Astrocyte of the cerebellum (primary cell): Measurements from ENCODE around the gene SLCO4A1.

Source experiments
- DNase-seq: peaks from one replicate; pipeline ENCODE4 v3.0.0-alpha.2; 2011; ENCODE audit warnings: low read depth
- H3K4me3 ChIP-seq: 2 replicates; pipeline ENCODE4 v1.5.1; 2011; ENCODE audit warnings: mild to moderate bottlenecking, low read depth, low read length, moderate library complexity
- CTCF ChIP-seq: IDR thresholded peaks from 2 replicates; pipeline ENCODE4 v1.5.1; 2012; ENCODE audit warnings: low read length, low read depth, moderate library complexity, mild to moderate bottlenecking; ENCODE audit errors: missing control alignments
- in situ Hi-C: cut with HindIII; loops from 2 replicates; pipeline ENCODE4 v1.10.0; 2017; ENCODE audit warnings: low sequenced_read_pairs

The SLCO4A1 gene

DNA sequence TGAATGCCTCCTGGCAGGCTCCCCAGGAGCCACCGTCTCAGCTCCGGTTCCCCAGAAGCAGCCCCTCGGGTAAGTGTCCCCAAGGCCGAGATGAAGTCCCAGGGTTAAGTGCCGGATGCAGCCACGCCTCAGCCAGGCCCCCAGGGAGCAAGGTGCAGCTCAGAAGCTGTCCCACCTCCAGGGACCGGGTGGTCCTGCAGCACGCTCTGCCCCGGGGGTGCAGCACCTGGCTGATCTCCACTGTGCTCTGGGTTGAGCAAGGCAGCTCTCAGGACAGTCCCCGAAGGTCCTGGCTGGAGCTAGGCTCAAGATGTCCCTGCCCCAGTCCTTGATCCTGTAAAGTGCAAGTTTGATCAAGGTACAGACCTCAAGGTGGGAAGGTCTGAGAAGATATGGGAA, 51.2 kb downstream of the SLCO4A1 start:
- in situ Hi-C loops: no loop called here
- no peak overlapping the region for H3K4me3 ChIP-seq
- no peak for DNase-seq
- no peak for TF ChIP-seq CTCF

- TF ChIP-seq CTCF: no peak
- H3K4me3 ChIP-seq: no peak overlapping the region
- no peak for DNase-seq
- in situ Hi-C loops: no loop called here
Measured at GRCh38 chr20:62694106-62694505, 51.8 kb downstream of the SLCO4A1 start.

DNA sequence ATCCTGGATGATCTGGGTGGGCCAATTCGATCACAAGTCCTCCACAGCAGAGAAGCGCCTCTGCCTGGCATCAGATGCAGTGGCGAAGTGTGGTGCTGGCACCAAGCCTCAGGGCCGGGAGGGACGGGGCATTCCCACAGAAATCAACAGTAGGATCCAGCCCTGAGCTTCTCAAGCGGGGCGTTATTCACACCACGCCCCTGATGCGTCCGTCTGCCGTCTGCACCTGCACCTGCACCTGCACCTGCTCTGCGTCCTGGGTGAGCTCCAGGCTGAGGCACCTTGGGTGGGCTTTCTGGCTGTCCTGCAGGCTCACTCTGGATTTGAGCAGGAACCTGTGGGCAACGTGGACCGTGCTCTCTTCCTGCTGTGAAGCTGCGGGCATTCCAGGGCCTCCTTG, 52.6 kb downstream of the SLCO4A1 start:
- TF ChIP-seq CTCF: no peak
- in situ Hi-C loops: no loop called here
- no peak for DNase-seq
- H3K4me3 ChIP-seq: no peak overlapping the region

DNA sequence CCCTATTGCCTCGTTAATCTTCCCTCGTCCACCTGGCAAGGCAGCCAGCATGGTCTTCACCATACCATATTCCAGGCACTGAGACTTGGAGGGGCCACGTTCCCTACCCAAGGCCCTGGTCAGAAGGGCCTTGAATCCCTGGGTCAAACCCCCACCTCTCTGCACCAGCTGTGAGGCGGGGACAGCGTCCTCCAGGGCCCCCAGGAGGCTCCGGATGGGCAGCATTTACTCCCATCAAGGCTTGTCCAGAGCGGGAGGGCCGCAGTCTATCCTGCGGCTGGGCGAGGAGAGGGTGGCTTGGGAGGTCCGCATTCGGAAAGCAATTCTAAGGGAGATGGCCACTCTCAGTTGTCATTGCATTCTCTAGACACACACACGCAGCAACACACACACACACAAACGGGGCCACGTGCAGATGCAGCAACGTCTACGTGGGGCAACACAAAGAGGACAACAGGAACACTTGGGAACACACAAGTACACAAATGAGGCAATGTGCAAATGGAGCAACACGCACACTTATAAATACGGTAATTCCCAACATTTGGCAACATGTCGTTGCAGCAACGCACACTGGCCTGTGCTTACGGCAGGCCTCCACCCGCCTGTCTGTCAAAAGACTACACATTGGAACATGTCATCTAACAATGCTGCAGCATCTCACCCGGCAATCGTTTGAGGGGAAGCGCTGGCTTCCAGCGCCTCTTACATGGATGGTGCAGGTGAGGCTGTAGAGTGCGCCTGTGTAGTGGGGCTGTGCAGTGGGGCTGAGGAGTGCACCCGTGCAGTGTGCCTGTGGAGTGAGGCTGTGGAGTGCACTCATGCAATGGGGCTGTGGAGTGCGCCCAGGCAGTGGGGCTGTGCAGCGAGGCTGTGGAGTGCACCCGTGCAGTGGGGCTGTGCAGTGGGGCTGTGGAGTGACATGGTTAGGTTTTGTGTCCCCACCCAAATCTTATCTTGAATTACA, 53.4 kb downstream of the SLCO4A1 start:
- no peak for TF ChIP-seq CTCF
- no peak overlapping the region for H3K4me3 ChIP-seq
- DNase-seq: no peak
- in situ Hi-C loops: no loop called here

DNA sequence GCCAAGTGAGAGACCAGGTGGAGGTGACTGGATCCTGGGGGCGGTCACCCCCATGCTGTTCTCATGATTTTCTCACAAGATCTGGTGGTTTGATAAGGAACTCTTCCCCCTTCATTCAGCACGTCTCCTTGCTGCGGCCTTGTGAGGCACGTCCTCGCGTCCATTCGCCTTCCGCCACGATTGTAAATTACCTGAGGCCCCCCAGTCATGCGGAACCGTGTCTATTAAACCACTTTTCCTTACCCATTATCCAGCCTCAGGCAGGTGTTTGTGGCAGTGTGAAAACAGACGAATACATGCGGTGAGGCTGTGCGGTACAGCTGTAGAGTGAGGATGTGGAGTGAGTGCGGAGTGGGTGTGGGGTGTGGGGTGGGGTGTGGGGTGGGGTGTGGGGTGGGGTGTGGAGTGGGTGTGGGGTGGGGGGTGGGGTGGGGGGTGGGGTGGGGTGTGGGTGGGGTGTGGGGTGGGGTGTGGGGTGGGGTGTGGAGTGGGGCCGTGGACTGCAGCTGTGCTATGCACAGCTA, 54.2 kb downstream of the SLCO4A1 start:
- TF ChIP-seq CTCF: no peak
- in situ Hi-C loops: no loop called here
- DNase-seq: no peak
- H3K4me3 ChIP-seq: no peak overlapping the region

DNA sequence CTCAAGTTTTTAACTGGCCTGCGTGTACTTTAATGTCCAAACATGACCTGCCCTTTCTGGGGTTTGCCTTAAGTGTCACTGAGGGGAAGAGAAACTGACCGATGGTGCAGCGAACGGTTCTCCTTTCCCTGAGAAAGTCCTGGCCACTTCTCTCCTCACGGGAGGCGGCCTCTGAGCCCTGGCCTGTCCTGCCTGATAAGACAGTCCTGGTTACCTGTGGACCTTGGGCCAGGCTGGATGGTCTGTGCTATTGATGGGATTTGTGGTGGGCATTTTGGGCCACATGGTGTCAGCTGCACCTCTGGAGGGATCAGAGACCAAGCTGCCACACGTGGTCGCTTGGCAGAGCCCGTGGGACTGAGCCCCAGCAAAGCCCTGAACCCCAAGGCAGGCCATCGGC, 54.7 kb downstream of the SLCO4A1 start:
- no peak overlapping the region for H3K4me3 ChIP-seq
- TF ChIP-seq CTCF: no peak
- in situ Hi-C loops: no loop called here
- no peak for DNase-seq
